Neuronal stem cell (in vitro differentiated cells): Measurements from ENCODE around the gene MFSD6.

Experiments
- DNase-seq: peaks from one replicate; pipeline ENCODE4 v3.0.0-alpha.2; 2013; ENCODE audit warnings: low spot score
- H2AFZ ChIP-seq: one replicate; pipeline ENCODE4 v1.6.1; 2013; ENCODE audit warnings: mild to moderate bottlenecking, low read length, inconsistent platforms
- H2AK5ac ChIP-seq: 2 replicates; pipeline ENCODE4 v1.6.1; 2013; ENCODE audit warnings: low read depth, mild to moderate bottlenecking, inconsistent platforms, low read length, moderate library complexity, mixed read lengths
- H2BK120ac ChIP-seq: 2 replicates; pipeline ENCODE4 v1.6.1; 2013; ENCODE audit warnings: low read depth, mild to moderate bottlenecking, inconsistent platforms, low read length, moderate library complexity, mixed read lengths
- H2BK12ac ChIP-seq: one replicate; pipeline ENCODE4 v1.6.1; 2013; ENCODE audit warnings: low read length, inconsistent platforms
- H2BK15ac ChIP-seq: 2 replicates; pipeline ENCODE4 v1.6.1; 2013; ENCODE audit warnings: mild to moderate bottlenecking, low read length, inconsistent platforms, mixed read lengths
- H2BK5ac ChIP-seq: one replicate; pipeline ENCODE4 v1.6.1; 2013; ENCODE audit warnings: inconsistent platforms, mild to moderate bottlenecking, low read length, moderate library complexity
- H3K14ac ChIP-seq: one replicate; pipeline ENCODE4 v1.6.1; 2013; ENCODE audit warnings: low read length, inconsistent platforms
- H3K18ac ChIP-seq: 2 replicates; pipeline ENCODE4 v1.6.1; 2013; ENCODE audit warnings: low read length, inconsistent platforms
- H3K23ac ChIP-seq: 2 replicates; pipeline ENCODE4 v1.6.1; 2013; ENCODE audit warnings: low read depth, mild to moderate bottlenecking, mixed read lengths, low read length, inconsistent platforms; ENCODE audit not compliant: poor library complexity
- H3K27ac ChIP-seq: replicated peaks from 3 replicates; pipeline ENCODE4 v1.5.1; 2013; ENCODE audit warnings: low read length, inconsistent platforms
- H3K27me3 ChIP-seq, 3 experiments: 2 replicates each; pipeline ENCODE4 v1.6.1; 2013; ENCODE audit warnings: low read length in 3 of 3, mild to moderate bottlenecking in 2 of 3, inconsistent platforms in 1 of 3, low read depth in 1 of 3, mixed read lengths in 1 of 3, moderate library complexity in 1 of 3; ENCODE audit not compliant: control insufficient read depth in 3 of 3, insufficient read depth in 3 of 3
- H3K36me3 ChIP-seq, 2 donors: replicated peaks in 1 of 2; 2 replicates each; pipeline ENCODE4 v1.6.1; 2013; ENCODE audit warnings: low read length in 2 of 2; ENCODE audit not compliant: control insufficient read depth in 2 of 2, insufficient read depth in 2 of 2
- H3K4ac ChIP-seq: 2 replicates; pipeline ENCODE4 v1.6.1; 2013; ENCODE audit warnings: inconsistent platforms, mild to moderate bottlenecking, low read length, moderate library complexity
- H3K4me1 ChIP-seq, 2 donors: 1 replicate in 1 of 2; 2 replicates in 1 of 2; pipeline ENCODE4 v1.6.1; 2013; ENCODE audit warnings: low read length in 2 of 2, low read depth in 1 of 2; ENCODE audit not compliant: control insufficient read depth in 2 of 2, insufficient read depth in 1 of 2
- H3K4me2 ChIP-seq: one replicate; pipeline ENCODE4 v1.6.1; 2013; ENCODE audit warnings: mild to moderate bottlenecking, low read length, inconsistent platforms; ENCODE audit not compliant: insufficient read depth, poor library complexity, severe bottlenecking
- H3K4me3 ChIP-seq, 2 donors: 2 replicates each; pipeline ENCODE4 v1.5.1; 2013; ENCODE audit warnings: low read length in 2 of 2, mild to moderate bottlenecking in 2 of 2, inconsistent platforms in 1 of 2, moderate library complexity in 1 of 2
- H3K79me1 ChIP-seq: one replicate; pipeline ENCODE4 v1.6.1; 2013; ENCODE audit warnings: low read depth, mild to moderate bottlenecking, inconsistent platforms, low read length, moderate library complexity
- H3K9ac ChIP-seq: one replicate; pipeline ENCODE4 v1.6.1; 2013; ENCODE audit warnings: mild to moderate bottlenecking, low read depth, low read length, inconsistent platforms; ENCODE audit not compliant: poor library complexity
- H3K9me3 ChIP-seq, 2 donors: replicated peaks in 1 of 2; 2 replicates each; pipeline versions ENCODE3 to v1.6.1; 2013; ENCODE audit warnings: low read length in 2 of 2, mild to moderate bottlenecking in 2 of 2, inconsistent platforms in 1 of 2, low read depth in 1 of 2, mixed read lengths in 1 of 2, moderate library complexity in 1 of 2; ENCODE audit not compliant: control insufficient read depth in 2 of 2, insufficient read depth in 1 of 2
- H4K8ac ChIP-seq: one replicate; pipeline ENCODE4 v1.6.1; 2013; ENCODE audit warnings: low read depth, mild to moderate bottlenecking, inconsistent platforms, low read length, moderate library complexity
- H4K91ac ChIP-seq: one replicate; pipeline ENCODE4 v1.6.1; 2013; ENCODE audit warnings: low read length, low read depth, mild to moderate bottlenecking, inconsistent platforms; ENCODE audit not compliant: poor library complexity
- WGBS, 2 donors: extraction: QIAGEN DNeasy Blood & Tissue Kit; methylation state at CpG; one replicate each; pipeline ENCODE4 v1.1.7; 2013; ENCODE audit warnings: missing lambda C conversion rate in 2 of 2, mixed read lengths in 1 of 2; ENCODE audit not compliant: insufficient read length in 2 of 2, insufficient replicate concordance in 1 of 2; ENCODE audit errors: extremely low coverage in 2 of 2; 5-methylcytosine and 5-hydroxymethylcytosine counted together

Gene MFSD6

DNA sequence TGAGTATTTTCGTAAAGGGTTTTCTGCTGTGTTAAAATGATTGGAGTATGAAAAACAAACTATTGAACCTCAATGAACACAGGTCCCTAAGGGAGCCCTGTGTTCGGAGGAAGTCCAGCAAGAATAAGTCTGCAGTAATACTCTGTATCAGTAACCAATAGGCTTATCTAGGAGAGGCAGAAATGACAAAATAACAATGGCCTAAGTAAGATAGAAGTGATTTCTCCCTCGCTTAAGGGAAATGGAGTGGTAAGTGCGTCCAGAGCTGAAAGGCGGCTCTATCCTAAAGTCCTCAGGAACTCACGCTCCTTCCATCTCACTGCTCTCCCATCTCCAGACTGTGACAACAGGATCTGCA, 29.3 kb upstream of the MFSD6 start:
- Histone ChIP-seq H3K27me3 (peaks cover 0 to 6% (median 0%) of the 10 kb centered on the region in 3 experiments), H3K79me1 (no peaks in the 10 kb centered on the region), H4K8ac (no peak overlapping the region), H2AFZ (no peak overlapping the region), H2AK5ac (no peak overlapping the region), H3K9ac (no peak overlapping the region), H3K36me3 (no peaks in the 10 kb centered on the region), H3K14ac (no peak overlapping the region), H2BK120ac (no peak overlapping the region), H3K27ac (no peak overlapping the region), H3K4me3 (no peak overlapping the region), H3K9me3 (no peaks in the 10 kb centered on the region), H3K23ac (no peak overlapping the region), H2BK5ac (no peak overlapping the region), H2BK12ac (no peak overlapping the region), H4K91ac (no peak overlapping the region), H2BK15ac (no peak overlapping the region), H3K4ac (no peak overlapping the region), H3K4me2 (no peak overlapping the region), H3K18ac (no peak overlapping the region), H3K4me1 (no peaks in the 10 kb centered on the region)
- no peak for DNase-seq
- no CpG with 5 or more reads among the region's 6 CpGs for WGBS, 2 donors

DNA sequence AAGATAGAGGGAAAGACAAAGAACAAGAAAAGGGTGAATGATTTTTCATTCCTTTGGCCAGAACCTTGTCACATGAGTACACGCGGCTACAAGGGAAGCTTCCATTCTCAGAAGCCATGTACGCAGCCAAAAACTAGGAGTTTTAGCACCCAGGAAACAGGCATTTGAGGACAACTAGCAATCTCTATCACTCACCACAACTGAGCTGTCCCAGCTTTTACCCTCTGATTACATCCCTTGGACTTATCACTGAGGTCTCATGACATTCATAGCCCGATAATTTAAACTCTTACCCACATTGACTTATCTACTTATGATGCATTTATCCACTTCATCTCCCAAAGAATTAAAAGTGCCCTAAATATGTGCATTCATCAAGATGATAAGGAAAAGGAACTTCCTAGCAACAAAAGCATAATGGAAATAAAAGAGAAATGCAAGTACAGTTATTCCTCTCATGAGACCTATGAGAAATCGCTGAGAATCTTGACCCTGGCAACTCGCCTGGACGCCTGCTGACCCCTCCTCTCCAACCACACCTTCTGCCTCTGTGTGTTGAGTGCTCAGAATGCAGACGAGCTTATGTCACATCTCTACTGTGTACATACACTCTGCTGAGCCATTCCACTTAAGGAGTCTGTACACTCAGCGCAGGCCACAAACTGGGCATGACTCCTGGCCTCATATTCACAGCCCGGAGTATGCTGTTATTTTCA, 28.7 kb upstream of the MFSD6 start:
- Histone ChIP-seq H3K9ac (no peak overlapping the region), H3K27me3 (peaks cover 0 to 6% (median 0%) of the 10 kb centered on the region in 3 experiments), H3K4me3 (no peak overlapping the region), H3K18ac (no peak overlapping the region), H3K14ac (no peak overlapping the region), H3K79me1 (no peaks in the 10 kb centered on the region), H3K27ac (no peak overlapping the region), H2AK5ac (no peak overlapping the region), H4K8ac (no peak overlapping the region), H3K23ac (no peak overlapping the region), H4K91ac (no peak overlapping the region), H3K36me3 (no peaks in the 10 kb centered on the region), H3K4me2 (no peak overlapping the region), H2BK12ac (no peak overlapping the region), H3K4ac (no peak overlapping the region), H2BK5ac (no peak overlapping the region), H3K4me1 (no peaks in the 10 kb centered on the region), H2BK120ac (no peak overlapping the region), H3K9me3 (no peaks in the 10 kb centered on the region), H2BK15ac (no peak overlapping the region), H2AFZ (no peak overlapping the region)
- no peak for DNase-seq
- WGBS, 2 donors = no CpG with 5 or more reads among the region's 10 CpGs

DNA sequence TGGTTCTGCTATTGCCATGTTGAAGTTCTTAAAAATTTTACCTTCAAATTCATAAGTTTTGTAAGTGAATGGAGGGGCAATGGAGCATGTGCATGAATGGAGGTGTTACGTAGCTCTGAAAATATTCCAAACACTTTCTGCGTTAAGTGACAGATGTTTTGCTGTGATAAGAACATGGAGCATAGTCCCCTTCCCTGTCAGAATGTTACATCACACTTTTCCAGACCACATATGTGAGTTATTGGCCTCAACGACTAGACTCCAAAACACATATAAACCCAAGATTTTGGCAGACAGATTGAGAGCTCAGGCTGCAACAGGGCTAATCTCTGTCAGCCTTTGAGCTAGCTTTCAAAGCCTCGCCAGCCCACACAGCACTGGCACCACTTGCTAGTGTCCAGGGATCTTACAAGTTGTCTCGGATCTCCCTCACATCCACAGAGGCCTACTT, 27.2 kb upstream of the MFSD6 start:
- Histone ChIP-seq H2BK15ac (no peak overlapping the region), H3K23ac (no peak overlapping the region), H4K8ac (no peak overlapping the region), H3K4ac (no peak overlapping the region), H3K4me1 (no peaks in the 10 kb centered on the region), H3K79me1 (no peaks in the 10 kb centered on the region), H4K91ac (no peak overlapping the region), H2BK120ac (no peak overlapping the region), H3K27ac (no peak overlapping the region), H3K4me2 (no peak overlapping the region), H3K27me3 (peaks cover 0 to 6% (median 0%) of the 10 kb centered on the region in 3 experiments), H2BK12ac (no peak overlapping the region), H2AK5ac (no peak overlapping the region), H2BK5ac (no peak overlapping the region), H3K9ac (no peak overlapping the region), H2AFZ (no peak overlapping the region), H3K14ac (no peak overlapping the region), H3K36me3 (no peaks in the 10 kb centered on the region), H3K4me3 (no peak overlapping the region), H3K9me3 (no peaks in the 10 kb centered on the region), H3K18ac (no peak overlapping the region)
- no peak for DNase-seq
- no CpG with 5 or more reads among the region's 5 CpGs for WGBS, 2 donors

DNA sequence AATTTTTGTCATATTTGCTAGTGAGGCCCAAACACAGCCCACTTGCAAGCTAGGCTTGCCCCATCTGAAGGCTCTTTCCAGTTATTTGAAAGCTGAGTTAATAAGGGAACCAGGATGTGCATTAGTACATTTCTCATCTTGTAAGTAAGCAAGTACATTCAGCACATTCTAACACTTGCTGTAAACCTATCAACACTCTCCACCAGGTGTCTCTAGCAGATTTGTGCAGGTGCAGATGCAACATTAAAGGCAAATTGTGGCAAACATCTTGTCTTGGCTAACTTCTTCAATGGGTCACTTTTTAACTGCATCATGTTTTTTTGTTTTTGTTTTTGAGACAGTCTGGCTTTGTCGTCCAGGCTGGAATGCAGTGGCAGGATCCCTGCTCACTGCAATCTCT, 25.3 kb upstream of the MFSD6 start:
- H3K9ac ChIP-seq = no peak overlapping the region
- H3K4me1 ChIP-seq = no peaks in the 10 kb centered on the region
- H2BK5ac ChIP-seq = no peak overlapping the region
- DNase-seq = no peak
- H3K4me3 ChIP-seq = no peak overlapping the region
- no peak overlapping the region for H2BK15ac ChIP-seq
- WGBS, 2 donors = no CpG with 5 or more reads among the region's 1 CpG
- no peak overlapping the region for H3K4ac ChIP-seq
- no peak overlapping the region for H2AFZ ChIP-seq
- H3K9me3 ChIP-seq = no peaks in the 10 kb centered on the region
- H3K27me3 ChIP-seq = peaks cover 0 to 6% (median 0%) of the 10 kb centered on the region in 3 experiments
- no peak overlapping the region for H2BK120ac ChIP-seq
- no peak overlapping the region for H3K27ac ChIP-seq
- no peak overlapping the region for H3K18ac ChIP-seq
- no peak overlapping the region for H3K23ac ChIP-seq
- no peak overlapping the region for H2AK5ac ChIP-seq
- H4K8ac ChIP-seq = no peak overlapping the region
- H2BK12ac ChIP-seq = no peak overlapping the region
- H3K79me1 ChIP-seq = no peaks in the 10 kb centered on the region
- no peak overlapping the region for H3K4me2 ChIP-seq
- H3K36me3 ChIP-seq = no peaks in the 10 kb centered on the region
- H4K91ac ChIP-seq = no peak overlapping the region
- H3K14ac ChIP-seq = no peak overlapping the region
